Astrocyte of the cerebellum (primary cell): ENCODE results near the gene IZUMO2.

ENCODE experiments used
- DNase-seq: peaks from one replicate; pipeline ENCODE4 v3.0.0-alpha.2; 2011; ENCODE audit warnings: low read depth
- H3K4me3 ChIP-seq: 2 replicates; pipeline ENCODE4 v1.5.1; 2011; ENCODE audit warnings: mild to moderate bottlenecking, low read depth, low read length, moderate library complexity
- CTCF ChIP-seq: IDR thresholded peaks from 2 replicates; pipeline ENCODE4 v1.5.1; 2012; ENCODE audit warnings: low read length, low read depth, moderate library complexity, mild to moderate bottlenecking; ENCODE audit errors: missing control alignments
- in situ Hi-C: cut with HindIII; loops from 2 replicates; pipeline ENCODE4 v1.10.0; 2017; ENCODE audit warnings: low sequenced_read_pairs

Gene IZUMO2

GRCh38 chr19:50198431-50199258 is 35.6 kb upstream of the IZUMO2 start:
- in situ Hi-C loops = no loop called here
- no peak for DNase-seq
- no peak overlapping the region for H3K4me3 ChIP-seq
- no peak for TF ChIP-seq CTCF

GRCh38 chr19:50197348-50197747 is 34.3 kb upstream of the IZUMO2 start:
- TF ChIP-seq CTCF = no peak
- no peak for DNase-seq
- H3K4me3 ChIP-seq = no peak overlapping the region
- in situ Hi-C loops = no loop called here

GRCh38 chr19:50196322-50196932 is 33.3 kb upstream of the IZUMO2 start:
- in situ Hi-C loops = no loop called here
- TF ChIP-seq CTCF = no peak
- H3K4me3 ChIP-seq = no peak overlapping the region
- no peak for DNase-seq

- in situ Hi-C loops = no loop called here
- no peak overlapping the region for H3K4me3 ChIP-seq
- TF ChIP-seq CTCF = no peak
- DNase-seq = no peak
Measured at GRCh38 chr19:50195224-50195623, 32.1 kb upstream of the IZUMO2 start.

GRCh38 chr19:50192463-50193211 is 29.6 kb upstream of the IZUMO2 start:
- H3K4me3 ChIP-seq = no peak overlapping the region
- no peak for DNase-seq
- in situ Hi-C loops = no loop called here
- no peak for TF ChIP-seq CTCF

GRCh38 chr19:50191216-50191615 is 28.1 kb upstream of the IZUMO2 start:
- DNase-seq = no peak
- no peak overlapping the region for H3K4me3 ChIP-seq
- in situ Hi-C loops = no loop called here
- TF ChIP-seq CTCF = no peak
